Type B pancreatic cell (in vitro differentiated cells): ENCODE measurements around the gene ST8SIA5. TPM values are rescaled to one million over a fixed set of nuclear protein-coding genes. Genes with fewer than 3 reads are reported as not detected.
A peak's percentile ranks its signal among the peaks of the same experiment; 100 is the strongest.

Experiments
- DNase-seq: peaks from one replicate; pipeline ENCODE4 v3.0.0; 2021; ENCODE audit warnings: mixed read lengths; ENCODE audit not compliant: unreplicated experiment; ENCODE audit errors: extremely low spot score
- H3K27ac Mint-ChIP-seq: 2 replicates; pipeline ENCODE4 v1.8.0; 2021; ENCODE audit warnings: mild to moderate bottlenecking, mixed read lengths
- H3K27me3 Mint-ChIP-seq: 2 replicates; pipeline ENCODE4 v1.8.0; 2021; ENCODE audit warnings: mixed read lengths
- H3K36me3 Mint-ChIP-seq: 2 replicates; pipeline ENCODE4 v1.8.0; 2021; ENCODE audit warnings: mixed read lengths
- H3K4me1 Mint-ChIP-seq: one replicate; pipeline ENCODE4 v1.8.0; 2021; ENCODE audit warnings: mixed read lengths; ENCODE audit not compliant: unreplicated experiment
- H3K4me3 Mint-ChIP-seq: 2 replicates; pipeline ENCODE4 v1.8.0; 2021; ENCODE audit warnings: mild to moderate bottlenecking, mixed read lengths
- H3K9me3 Mint-ChIP-seq: 2 replicates; pipeline ENCODE4 v1.8.0; 2021; ENCODE audit warnings: mixed read lengths
- total RNA-seq: library from RNA; stranded (reverse); gene quantifications from 2 replicates; pipeline ENCODE4 v1.2.1, GENCODE V29; 2021; ENCODE audit warnings: low replicate concordance
- TF ChIP-seq, protein P1 (sequence below): fragments of 200-600 bp; sonication (generic); conservative IDR thresholded peaks from 2 replicates; pipeline ENCODE4 v1.5.0; 2021; ENCODE audit warnings: antibody characterized with exemption, mild to moderate bottlenecking

Gene ST8SIA5
- total RNA-seq, 1 donor from 2014 or later, result 0.94 TPM

- H3K4me3 Mint-ChIP-seq, result no peak overlapping the region
- DNase-seq, result peak; percentile 40
- TF ChIP-seq, protein P1, sequence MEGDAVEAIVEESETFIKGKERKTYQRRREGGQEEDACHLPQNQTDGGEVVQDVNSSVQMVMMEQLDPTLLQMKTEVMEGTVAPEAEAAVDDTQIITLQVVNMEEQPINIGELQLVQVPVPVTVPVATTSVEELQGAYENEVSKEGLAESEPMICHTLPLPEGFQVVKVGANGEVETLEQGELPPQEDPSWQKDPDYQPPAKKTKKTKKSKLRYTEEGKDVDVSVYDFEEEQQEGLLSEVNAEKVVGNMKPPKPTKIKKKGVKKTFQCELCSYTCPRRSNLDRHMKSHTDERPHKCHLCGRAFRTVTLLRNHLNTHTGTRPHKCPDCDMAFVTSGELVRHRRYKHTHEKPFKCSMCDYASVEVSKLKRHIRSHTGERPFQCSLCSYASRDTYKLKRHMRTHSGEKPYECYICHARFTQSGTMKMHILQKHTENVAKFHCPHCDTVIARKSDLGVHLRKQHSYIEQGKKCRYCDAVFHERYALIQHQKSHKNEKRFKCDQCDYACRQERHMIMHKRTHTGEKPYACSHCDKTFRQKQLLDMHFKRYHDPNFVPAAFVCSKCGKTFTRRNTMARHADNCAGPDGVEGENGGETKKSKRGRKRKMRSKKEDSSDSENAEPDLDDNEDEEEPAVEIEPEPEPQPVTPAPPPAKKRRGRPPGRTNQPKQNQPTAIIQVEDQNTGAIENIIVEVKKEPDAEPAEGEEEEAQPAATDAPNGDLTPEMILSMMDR, result no peak
- no peaks in the 10 kb centered on the region for H3K4me1 Mint-ChIP-seq
- peaks cover 11% of the 10 kb centered on the region for H3K9me3 Mint-ChIP-seq
- no peaks in the 10 kb centered on the region for H3K36me3 Mint-ChIP-seq
- peaks cover 5% of the 10 kb centered on the region for H3K27me3 Mint-ChIP-seq
- no peak overlapping the region for H3K27ac Mint-ChIP-seq
These were observed 24.1 kb downstream of the ST8SIA5 start for GRCh38 chr18:46732801-46733200.

GRCh38 chr18:46732201-46732600 lies 24.7 kb downstream of the ST8SIA5 start:
- H3K9me3 Mint-ChIP-seq, result peaks cover 11% of the 10 kb centered on the region
- H3K27ac Mint-ChIP-seq, result no peak overlapping the region
- DNase-seq, result peak; percentile 32
- TF ChIP-seq, protein P1, result no peak
- H3K4me3 Mint-ChIP-seq, result no peak overlapping the region
- H3K27me3 Mint-ChIP-seq, result peaks cover 3% of the 10 kb centered on the region
- no peaks in the 10 kb centered on the region for H3K36me3 Mint-ChIP-seq
- no peaks in the 10 kb centered on the region for H3K4me1 Mint-ChIP-seq

- Mint-ChIP-seq H3K27ac (no peak overlapping the region), H3K4me3 (no peak overlapping the region), H3K4me1 (no peaks in the 10 kb centered on the region), H3K9me3 (peaks cover 11% of the 10 kb centered on the region), H3K36me3 (no peaks in the 10 kb centered on the region), H3K27me3 (no peaks in the 10 kb centered on the region)
- no peak for DNase-seq
- TF ChIP-seq, protein P1, result no peak
These were observed 25.5 kb downstream of the ST8SIA5 start for GRCh38 chr18:46731316-46731715.

GRCh38 chr18:46728219-46728930 lies 28.5 kb downstream of the ST8SIA5 start:
- Mint-ChIP-seq H3K36me3 (no peaks in the 10 kb centered on the region), H3K27ac (no peak overlapping the region), H3K4me1 (no peaks in the 10 kb centered on the region), H3K27me3 (no peaks in the 10 kb centered on the region), H3K4me3 (no peak overlapping the region), H3K9me3 (peaks cover 11% of the 10 kb centered on the region)
- TF ChIP-seq, protein P1, result no peak
- DNase-seq, result peak; percentile 25

DNA sequence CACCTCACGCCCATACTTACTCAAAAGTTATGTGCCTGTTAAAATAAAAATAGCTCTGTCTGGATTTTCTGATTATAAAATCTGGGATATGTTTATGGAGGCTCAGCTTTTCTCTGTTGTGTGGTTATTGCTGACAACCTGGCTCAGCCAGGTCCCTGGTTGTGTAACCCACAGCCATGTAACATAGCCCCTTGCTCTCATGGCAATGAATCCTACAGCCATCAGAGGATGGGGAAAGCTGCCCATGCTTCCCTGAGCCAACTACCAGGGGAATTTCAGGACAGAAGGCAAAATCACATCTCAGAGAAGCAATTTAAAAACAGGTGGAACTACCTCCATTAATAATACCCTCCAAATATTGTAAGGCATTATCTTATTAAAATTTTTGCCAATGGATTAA lies 29.7 kb downstream of the ST8SIA5 start:
- no peaks in the 10 kb centered on the region for H3K36me3 Mint-ChIP-seq
- no peak for DNase-seq
- no peaks in the 10 kb centered on the region for H3K4me1 Mint-ChIP-seq
- H3K27ac Mint-ChIP-seq, result no peak overlapping the region
- TF ChIP-seq, protein P1, result no peak
- H3K9me3 Mint-ChIP-seq, result peaks cover 11% of the 10 kb centered on the region
- no peaks in the 10 kb centered on the region for H3K27me3 Mint-ChIP-seq
- no peak overlapping the region for H3K4me3 Mint-ChIP-seq
